Endothelial cell of umbilical vein (primary cell): Measurements from ENCODE around the gene MID1. TPM values are rescaled to one million over a fixed set of nuclear protein-coding genes. Genes with fewer than 3 reads are reported as not detected.
A peak's percentile ranks its signal among the peaks of the same experiment; 100 is the strongest.

Experiments used
- BruUV-seq: library from RNA; stranded (reverse); fragments of 400-500 nt; replicated peaks from 2 replicates; lab custom pipeline; 2021; lab: Mats Ljungman, UMichigan
- CTCF ChIA-PET: fragments of 300-600, 350-600 bp; sonication (Branson Sonifier 250); formaldehyde crosslinking; loops from one replicate; lab custom pipeline; 2021; ENCODE audit warnings: antibody characterized with exemption, inconsistent platforms; lab: Charles Lee
- POLR2A ChIA-PET: fragments of 300-600, 350-600 bp; sonication (Branson Sonifier 250); formaldehyde crosslinking; loops from one replicate; lab custom pipeline; 2021; ENCODE audit warnings: antibody characterized with exemption, inconsistent platforms; lab: Charles Lee
- DNase-seq: peaks from one replicate; pipeline ENCODE4 v3.0.0-alpha.2; 2011; ENCODE audit warnings: low read depth, low spot score
- FAIRE-seq: peaks from 2 replicates; lab custom pipeline; 2011; peaks lifted over from hg19 to GRCh38; lab: Jason Lieb, UNC
- H2AFZ ChIP-seq: 2 replicates; pipeline ENCODE4 v1.6.0; 2012; ENCODE audit warnings: low read depth, low read length, control low read depth, inconsistent platforms
- H3K27ac ChIP-seq: 2 replicates; pipeline ENCODE4 v1.5.1; 2011; ENCODE audit warnings: low read depth, mild to moderate bottlenecking, control low read depth, low read length, moderate library complexity; ENCODE audit not compliant: insufficient read depth
- H3K27me3 ChIP-seq, 2 experiments: 2 replicates each; pipeline versions ENCODE4 v1.6.0 to v1.6.1; 2011; ENCODE audit warnings: low read length in 2 of 2, mixed read lengths in 1 of 2; ENCODE audit not compliant: control insufficient read depth in 2 of 2, insufficient read depth in 2 of 2
- H3K36me3 ChIP-seq, 2 experiments: 2 replicates in 1 of 2; 3 replicates in 1 of 2; pipeline ENCODE4 v1.5.1; 2011; ENCODE audit warnings: low read length in 2 of 2, mild to moderate bottlenecking in 1 of 2, moderate library complexity in 1 of 2; ENCODE audit not compliant: control insufficient read depth in 2 of 2, insufficient read depth in 2 of 2; ENCODE audit errors: extremely low read depth in 1 of 2
- H3K4me1 ChIP-seq: 3 replicates; pipeline ENCODE4 v1.5.1; 2011; ENCODE audit warnings: mild to moderate bottlenecking, low read length; ENCODE audit not compliant: control insufficient read depth, insufficient read depth; ENCODE audit errors: extremely low read depth
- H3K4me2 ChIP-seq: 2 replicates; pipeline ENCODE4 v1.6.1; 2011; ENCODE audit warnings: low read length, control low read depth, mixed read lengths; ENCODE audit not compliant: insufficient read depth
- H3K4me3 ChIP-seq, 3 experiments: fragments of 200-600 bp in 1 of 3; sonication (generic), shearing (Covaris generic) in 1 of 3; replicated peaks in 1 of 3; 2 replicates each; pipeline ENCODE4 v1.5.1; 2011 to 2016; ENCODE audit warnings: control low read depth in 3 of 3, low read length in 3 of 3, mild to moderate bottlenecking in 2 of 3, inconsistent platforms in 1 of 3, low read depth in 1 of 3, moderate library complexity in 1 of 3; ENCODE audit not compliant: insufficient read depth in 1 of 3
- H3K79me2 ChIP-seq: 2 replicates; pipeline ENCODE4 v1.6.0; 2012; ENCODE audit warnings: low read length, inconsistent platforms; ENCODE audit not compliant: control insufficient read depth, insufficient read depth
- H3K9ac ChIP-seq: replicated peaks from 2 replicates; pipeline ENCODE3; 2011; ENCODE audit warnings: low read length, control low read depth; ENCODE audit not compliant: insufficient read depth; ENCODE audit errors: extremely low read depth
- H3K9me1 ChIP-seq: replicated peaks from 3 replicates; pipeline ENCODE4 v1.6.0; 2011; ENCODE audit warnings: mild to moderate bottlenecking, low read length; ENCODE audit not compliant: control insufficient read depth, insufficient read depth; ENCODE audit errors: extremely low read depth
- H3K9me3 ChIP-seq: replicated peaks from 2 replicates; pipeline ENCODE4 v1.5.1; 2012; ENCODE audit warnings: low read length, inconsistent platforms; ENCODE audit not compliant: control insufficient read depth, insufficient read depth
- H4K20me1 ChIP-seq: replicated peaks from 2 replicates; pipeline ENCODE3; 2011; ENCODE audit warnings: mild to moderate bottlenecking, low read length; ENCODE audit not compliant: control insufficient read depth, insufficient read depth; ENCODE audit errors: extremely low read depth
- FOS ChIP-seq: IDR thresholded peaks from 2 replicates; pipeline ENCODE4 v1.6.1; 2011; ENCODE audit warnings: mild to moderate bottlenecking, low read length, moderate library complexity, borderline replicate concordance; ENCODE audit not compliant: insufficient read depth
- JUN ChIP-seq: IDR thresholded peaks from 2 replicates; pipeline ENCODE4 v1.6.1; 2011; ENCODE audit warnings: borderline replicate concordance, low read depth; ENCODE audit not compliant: insufficient read length, insufficient read depth
- MYC ChIP-seq: IDR thresholded peaks from one replicate; pipeline ENCODE4 v1.6.1; 2011; ENCODE audit warnings: mild to moderate bottlenecking, low read depth, low read length
- POLR2A ChIP-seq: IDR thresholded peaks from 2 replicates; pipeline ENCODE4 v1.6.1; 2012; ENCODE audit warnings: low read depth, mild to moderate bottlenecking, control low read depth, low read length
- dilution Hi-C: fragments of 300-500 bp; cut with MboI; formaldehyde crosslinking; loops from one replicate; pipeline ENCODE4 v1.15.0; 2019; ENCODE audit warnings: low sequenced_read_pairs; ENCODE audit not compliant: extremely low pct_ligation_motif_present
- intact Hi-C: fragments of 100-400 bp; cut with micrococcal nuclease; formaldehyde crosslinking; loops from one replicate; pipeline ENCODE4 v1.10.0; 2022
- polyA plus RNA-seq, 4 experiments: library from polyadenylated mRNA; depleted of rRNA in 3 of 4; stranded (reverse) in 3 of 4; unstranded in 1 of 4; fragments of >200 nt; gene quantifications; 2 replicates each; pipeline versions ENCODE4 v1.2.1 to v1.2.3, GENCODE V29; 2011 to 2012; ENCODE audit warnings: missing spikeins in 1 of 4
- total RNA-seq: library from RNA; stranded (reverse); gene quantifications from 2 replicates; pipeline ENCODE4 v1.2.3, GENCODE V29; 2021
- TF ChIP-seq, protein P1 (sequence below): IDR thresholded peaks from 2 replicates; pipeline ENCODE4 v1.6.1; 2011; ENCODE audit not compliant: insufficient read depth, insufficient read length

The MID1 gene
- total and polyA plus RNA-seq, 2 donors (not counting 3 experiments of a cell fraction or from before 2014, with no cell fraction given), result 21.3 to 29.8 TPM

DNA sequence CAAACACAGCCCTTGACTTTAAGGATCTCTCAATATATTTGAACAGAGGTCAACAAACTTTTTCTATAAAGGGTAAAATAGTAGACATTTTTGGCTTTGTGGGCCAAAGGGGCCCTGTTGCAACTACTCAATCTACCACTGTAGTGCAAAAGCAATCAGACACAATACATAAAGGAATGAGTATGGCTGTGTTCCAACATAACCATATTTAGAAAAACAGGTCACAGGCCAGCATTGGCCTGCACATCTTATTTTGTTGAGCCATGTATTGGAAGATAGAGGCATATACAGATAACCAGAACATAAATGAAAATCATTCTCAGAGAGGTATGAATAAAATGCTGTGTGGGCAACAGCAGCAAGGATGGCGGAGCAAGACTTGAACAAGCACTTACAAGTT is 49.8 kb downstream of the MID1 start:
- ChIA-PET POLR2A (no interaction called here), CTCF (no interaction called here)
- H2AFZ ChIP-seq, result no peak overlapping the region
- DNase-seq (peak; percentile 27), FAIRE-seq (peak; percentile 40)
- H3K36me3 ChIP-seq, result peaks cover 0 to 5% of the 10 kb centered on the region in 2 experiments
- H4K20me1 ChIP-seq, result no peaks in the 10 kb centered on the region
- H3K79me2 ChIP-seq, result peaks cover 15% of the 10 kb centered on the region
- TF ChIP-seq, protein P1, sequence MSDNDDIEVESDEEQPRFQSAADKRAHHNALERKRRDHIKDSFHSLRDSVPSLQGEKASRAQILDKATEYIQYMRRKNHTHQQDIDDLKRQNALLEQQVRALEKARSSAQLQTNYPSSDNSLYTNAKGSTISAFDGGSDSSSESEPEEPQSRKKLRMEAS, result no peak
- TF ChIP-seq POLR2A (no peak), JUN (no peak), FOS (no peak)
- H3K9me3 ChIP-seq, result no peaks in the 10 kb centered on the region
- no peak overlapping the region for H3K4me2 ChIP-seq
- dilution Hi-C loops (no loop called here), intact Hi-C loops (no loop called here)
- H3K27ac ChIP-seq, result no peak overlapping the region
- no peak overlapping the region for H3K9ac ChIP-seq
- peaks cover 18% of the 10 kb centered on the region for H3K4me1 ChIP-seq
- no TSS peak for BruUV-seq
- H3K4me3 ChIP-seq, result no peak overlapping the region
- H3K27me3 ChIP-seq, result no peaks in the 10 kb centered on the region
- H3K9me1 ChIP-seq, result no peaks in the 10 kb centered on the region

GRCh38 chrX:10569946-10570345 is 50.4 kb downstream of the MID1 start:
- peak; percentile 13 for DNase-seq
- Histone ChIP-seq H3K9ac (no peak overlapping the region), H2AFZ (no peak overlapping the region), H3K9me3 (no peaks in the 10 kb centered on the region), H3K27me3 (no peaks in the 10 kb centered on the region), H3K9me1 (no peaks in the 10 kb centered on the region), H3K36me3 (peaks cover 0 to 8% of the 10 kb centered on the region in 2 experiments), H4K20me1 (no peaks in the 10 kb centered on the region), H3K4me2 (no peak overlapping the region), H3K79me2 (peaks cover 16% of the 10 kb centered on the region), H3K4me3 (no peak overlapping the region), H3K4me1 (peaks cover 11% of the 10 kb centered on the region), H3K27ac (no peak overlapping the region)
- peak; percentile 74 for FAIRE-seq
- intact Hi-C loops, result no loop called here
- TF ChIP-seq JUN (no peak), MYC (peak; percentile 12)
- ChIA-PET POLR2A (no interaction called here), CTCF (no interaction called here)
- dilution Hi-C loops, result no loop called here
- no TSS peak for BruUV-seq
